Adipose tissue (tissue), 3 donors: ENCODE data around the gene CIROP. TPM values are rescaled to one million over a fixed set of nuclear protein-coding genes. Genes with fewer than 3 reads are reported as not detected.

Source experiments
- H3K27ac ChIP-seq: one replicate; pipeline ENCODE4 v1.5.1; 2013; ENCODE audit warnings: low read depth, low read length
- WGBS, 3 donors: extraction: QIAGEN DNeasy Blood & Tissue Kit; methylation state at CpG; one replicate each; pipeline ENCODE4 v1.1.7; 2013; 5-methylcytosine and 5-hydroxymethylcytosine counted together
- polyA plus RNA-seq, 3 donors: library from polyadenylated mRNA; stranded (reverse); fragments of 200-250 nt; gene quantifications; one replicate each; pipeline ENCODE4 v1.2.3, GENCODE V29; 2013
- donor health status: healthy with polysubstance abuse.
- donor health status: Bipolar disorder and iron deficiency.
- donor health status: healthy.

CIROP gene
- polyA plus RNA-seq, 3 donors: 0.03 to 0.56 TPM; not detected in 1

DNA sequence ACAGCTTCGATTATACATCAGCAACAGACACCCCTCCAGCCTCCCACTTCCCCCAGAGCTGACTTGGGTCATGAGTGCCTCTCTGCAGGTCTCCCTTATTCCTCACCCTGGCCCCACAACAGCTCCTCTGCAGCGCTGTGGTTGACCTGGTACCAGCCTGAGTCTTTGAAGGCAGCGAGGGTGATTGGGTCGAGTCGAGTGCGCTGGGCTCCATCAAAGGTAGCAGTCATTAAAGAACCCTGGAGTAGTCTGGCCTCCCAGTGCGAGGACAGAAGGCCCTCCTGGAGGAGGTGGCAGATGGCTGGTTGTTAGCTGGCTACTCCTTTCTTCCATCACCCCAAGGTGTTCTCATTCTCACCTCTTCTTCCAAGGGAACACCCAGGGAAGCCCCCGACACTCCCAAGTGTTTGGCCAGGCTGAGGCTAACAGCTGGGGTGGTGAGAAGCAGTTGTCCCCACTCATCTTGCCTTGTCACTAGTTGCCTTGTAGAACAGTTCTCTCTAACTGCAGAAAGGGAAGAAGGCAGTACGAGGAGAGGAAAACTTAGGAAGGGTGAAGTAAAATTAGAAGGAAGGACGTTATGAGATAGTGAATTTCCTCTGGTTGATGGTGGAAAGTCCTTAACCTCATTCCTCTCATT, 2.7 kb downstream of the CIROP start:
- 64 to 83% (median 66%) methylated on average over 10 of the region's 10 CpGs for WGBS, 3 donors
- H3K27ac ChIP-seq: no peak overlapping the region

DNA sequence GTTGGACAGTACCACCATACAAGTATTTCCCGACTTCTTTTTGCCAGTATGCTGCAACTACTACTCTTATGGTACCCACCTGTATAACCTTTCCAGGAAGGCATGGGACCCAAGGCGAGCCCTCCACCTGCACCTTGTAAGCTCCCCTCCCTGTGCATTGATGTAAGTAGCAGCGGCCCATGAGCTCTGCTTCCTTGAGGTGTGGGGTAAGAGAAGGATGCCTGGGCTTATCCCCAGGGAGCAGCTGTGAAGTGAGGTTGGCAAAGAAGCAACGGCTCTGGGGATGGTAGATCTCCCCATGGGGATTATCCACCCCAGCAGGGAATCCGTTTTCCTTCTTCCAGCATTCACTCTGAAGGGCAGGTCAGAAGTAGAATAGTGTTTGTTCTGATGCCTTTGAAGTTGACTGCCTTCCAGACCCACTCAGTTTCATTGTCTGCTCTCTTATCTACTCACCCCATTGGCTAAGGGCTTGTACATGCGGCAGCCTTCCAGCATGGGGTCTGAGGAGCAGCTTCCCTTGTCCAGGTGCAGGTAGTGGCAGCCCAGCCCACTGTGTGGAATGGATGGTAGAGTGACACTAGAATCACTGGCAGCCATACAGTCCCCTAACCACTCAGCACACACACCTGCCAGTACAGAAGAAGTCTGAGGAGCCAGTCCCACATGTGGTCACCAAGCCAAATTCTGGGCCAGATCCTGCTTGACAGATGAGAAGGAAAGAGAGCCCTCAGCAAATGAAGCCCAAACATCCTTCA, 3.4 kb downstream of the CIROP start:
- 84 to 86% (median 85%) methylated on average over 6 of the region's 6 CpGs for whole genome bisulfite sequencing, 3 donors
- H3K27ac ChIP-seq: no peak overlapping the region

DNA sequence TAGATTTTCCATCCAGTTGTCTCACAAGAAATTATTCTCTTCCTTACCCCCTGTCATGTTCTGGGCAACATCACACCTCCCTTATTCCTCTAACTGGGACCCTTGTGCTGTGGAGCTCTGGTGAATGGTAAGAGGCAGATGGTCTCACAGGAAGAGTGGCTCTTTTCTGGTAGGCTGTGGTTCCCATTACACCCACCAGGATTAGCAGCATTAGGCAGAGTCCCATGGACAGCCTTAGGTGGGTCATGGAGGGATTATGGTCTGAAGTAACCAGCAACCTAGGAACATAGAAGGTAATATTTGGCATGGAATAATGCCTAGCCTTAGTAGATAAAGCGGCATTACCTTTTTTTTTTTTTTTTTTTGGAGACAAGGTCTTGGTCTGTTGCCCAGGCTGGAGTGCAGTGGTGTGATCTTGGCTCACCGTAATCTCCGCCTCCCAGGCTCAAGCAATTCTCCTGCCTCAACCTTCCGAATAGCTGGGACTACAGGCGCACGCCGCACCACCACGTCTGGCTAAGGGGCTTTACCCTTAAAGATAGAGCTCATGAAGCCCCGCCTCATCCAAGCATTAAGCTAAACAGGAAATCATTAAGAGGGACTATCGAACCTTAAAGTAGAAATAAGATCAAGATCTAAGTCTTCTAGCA, 5.5 kb downstream of the CIROP start:
- H3K27ac ChIP-seq: no peak overlapping the region
- WGBS, 3 donors: 58 to 86% (median 83%) methylated on average over 10 of the region's 10 CpGs

DNA sequence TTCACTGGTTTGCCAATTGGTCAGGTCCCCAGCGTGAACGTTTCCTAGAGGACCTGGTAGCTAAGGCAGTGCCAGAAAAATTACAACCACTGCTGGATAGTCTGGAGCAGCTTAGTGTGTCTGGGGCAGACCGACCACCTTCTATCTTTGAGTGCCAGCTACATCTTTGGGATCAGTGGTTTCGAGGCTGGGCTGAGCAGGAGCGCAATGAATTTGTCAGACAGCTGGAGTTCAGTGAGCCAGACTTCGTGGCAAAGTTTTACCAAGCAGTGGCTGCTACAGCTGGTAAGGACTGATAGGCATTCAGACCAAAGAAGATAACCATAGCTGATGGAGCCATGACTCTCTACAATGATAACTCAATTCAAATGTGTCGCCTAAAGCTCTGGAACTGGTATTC, 7.0 kb downstream of the CIROP start:
- 75 to 83% (median 79%) methylated on average over 7 of the region's 7 CpGs for WGBS, 3 donors
- H3K27ac ChIP-seq: no peak overlapping the region

DNA sequence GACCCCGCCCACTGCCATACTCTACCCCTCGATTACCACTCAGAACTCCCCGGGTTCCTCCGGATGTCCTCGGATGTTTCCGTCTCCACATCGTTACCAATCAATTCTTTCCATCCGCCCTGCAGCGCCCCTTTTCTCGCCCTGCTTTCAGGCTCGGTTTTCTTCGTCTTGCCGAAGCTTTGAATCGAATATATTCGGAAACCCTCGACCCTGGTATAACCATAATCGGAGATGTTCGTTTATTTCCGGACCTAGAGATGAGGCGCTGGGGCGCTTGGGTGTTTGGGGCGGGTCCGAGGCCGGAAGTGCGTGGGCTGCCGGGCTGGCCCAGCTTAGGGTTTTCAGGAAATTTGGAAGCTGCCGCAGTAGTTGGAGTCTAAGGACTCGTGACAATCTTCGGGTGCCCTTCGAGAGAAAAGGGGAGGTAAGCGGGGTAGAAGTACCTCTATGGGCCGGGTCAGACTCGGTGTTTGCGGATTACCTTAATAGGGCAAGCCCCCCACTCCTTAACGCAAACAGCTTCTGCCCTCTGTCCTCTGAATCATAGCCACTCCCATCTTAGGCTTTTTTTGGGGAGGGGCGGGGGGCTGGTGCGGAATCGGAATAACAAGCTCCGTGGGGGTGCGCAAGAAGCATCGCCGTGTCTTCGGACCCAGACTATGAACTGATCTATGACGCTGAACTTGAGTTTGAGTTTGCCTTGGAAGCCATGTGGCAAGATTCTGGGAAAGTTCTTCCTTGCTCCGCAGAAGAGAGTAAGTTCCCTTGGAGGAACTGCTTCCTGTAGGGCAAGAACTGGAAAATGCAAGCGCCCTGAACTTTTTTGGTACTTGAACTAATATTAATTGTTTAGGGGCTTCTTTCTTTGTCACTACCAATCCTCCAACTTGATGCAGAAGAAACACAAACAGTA, 9.3 kb downstream of the CIROP start, which contains the start of gene C14orf119:
TSS of gene C14orf119 (plus strand) at position 310 of the 913 bp plus-strand sequence. CDS start 2,154 bp downstream, outside the sequence.
- WGBS, 3 donors: 0 to 1% (median 0%) methylated on average over 46 of the region's 46 CpGs
- H3K27ac ChIP-seq: peak within 1 kb of the TSS; percentile 76

DNA sequence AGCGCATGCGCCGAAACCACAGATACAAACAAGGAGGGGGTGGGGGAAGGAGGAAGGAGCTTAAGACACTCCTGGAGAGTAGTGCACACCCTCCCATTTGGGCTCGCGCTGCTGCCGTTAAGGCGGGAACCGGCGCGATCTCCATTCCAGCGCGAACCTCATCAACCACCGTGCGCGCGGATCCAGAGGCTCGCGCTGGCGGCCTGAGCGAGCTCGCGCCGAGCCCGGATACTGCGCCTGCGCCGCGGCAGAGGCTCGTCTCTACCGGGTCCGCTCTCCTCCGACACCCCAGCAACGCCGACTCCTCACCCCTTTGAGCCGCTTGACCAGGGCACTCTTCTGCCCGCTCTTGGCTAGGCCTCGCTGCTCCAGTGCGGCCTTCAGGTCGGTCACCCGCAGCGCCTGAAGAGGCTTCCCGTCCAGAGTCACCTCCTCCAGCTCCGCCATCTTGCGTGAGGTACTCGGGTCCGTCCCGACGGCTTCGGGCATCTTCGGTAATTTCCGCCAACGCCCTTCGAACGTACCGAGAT, 10.1 kb downstream of the CIROP start, which contains the start of gene ACIN1:
TSS of gene ACIN1 (minus strand) at position 471 of the 530 bp plus-strand sequence. CDS start at position 447, 24 bp downstream.
- 0% methylated on average over 47 to 55 of the region's 55 CpGs for WGBS, 3 donors
- H3K27ac ChIP-seq: peak within 1 kb of the TSS; percentile 76

DNA sequence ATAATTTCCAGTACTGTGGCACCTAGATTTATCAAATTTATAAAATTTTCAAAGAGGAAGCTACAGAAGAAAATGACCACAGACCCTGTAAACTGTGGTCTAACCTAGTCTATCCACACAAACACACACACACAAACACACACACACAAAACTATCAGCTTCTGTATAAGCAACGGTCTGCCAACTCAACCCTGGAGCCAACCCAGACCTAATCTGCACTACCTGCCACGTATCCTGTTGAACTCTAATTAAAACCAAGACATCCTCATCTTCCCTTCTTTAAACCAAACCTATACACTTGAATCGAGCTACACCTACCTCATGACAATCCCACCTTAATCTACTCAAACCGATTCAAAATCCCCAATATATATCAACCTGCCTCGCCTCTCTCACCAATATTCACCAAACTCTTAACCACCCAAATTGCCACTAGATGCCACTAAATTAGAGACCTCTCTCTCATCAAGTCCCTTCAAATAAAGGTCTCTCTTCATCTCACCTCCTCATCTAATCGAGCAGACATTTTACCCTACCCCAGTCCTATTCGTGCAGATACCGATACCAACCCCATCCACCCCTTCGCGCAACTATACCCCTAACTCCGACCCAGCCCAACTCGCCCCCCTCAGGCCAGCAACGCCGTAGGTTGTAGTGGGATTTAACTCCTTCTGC, 10.7 kb downstream of the CIROP start:
- peak overlapping the region; percentile 76 for H3K27ac ChIP-seq
- whole genome bisulfite sequencing, 3 donors: 0 to 2% (median 1%) methylated on average over 14 of the region's 14 CpGs

DNA sequence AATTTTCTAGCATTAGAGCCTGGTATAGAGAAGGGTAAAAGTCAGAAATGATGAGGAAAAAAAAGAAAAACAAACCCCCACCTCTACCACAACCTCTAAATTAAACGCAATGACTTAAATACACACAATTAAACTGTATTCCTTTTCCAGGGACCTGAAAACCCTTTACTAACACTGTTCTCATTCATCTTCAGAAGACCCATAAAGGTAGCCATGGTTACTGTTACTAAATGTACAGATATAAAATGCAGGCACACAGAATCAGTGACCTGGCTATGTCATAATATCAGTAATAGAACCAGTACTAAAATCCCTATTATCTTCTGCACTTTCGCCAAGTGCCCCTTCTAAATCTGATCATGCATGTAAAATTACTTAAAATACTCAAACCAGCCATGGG, 11.3 kb downstream of the CIROP start:
- H3K27ac ChIP-seq: no peak overlapping the region
- 62 to 86% (median 82%) methylated on average over 2 of the region's 2 CpGs for WGBS, 3 donors

DNA sequence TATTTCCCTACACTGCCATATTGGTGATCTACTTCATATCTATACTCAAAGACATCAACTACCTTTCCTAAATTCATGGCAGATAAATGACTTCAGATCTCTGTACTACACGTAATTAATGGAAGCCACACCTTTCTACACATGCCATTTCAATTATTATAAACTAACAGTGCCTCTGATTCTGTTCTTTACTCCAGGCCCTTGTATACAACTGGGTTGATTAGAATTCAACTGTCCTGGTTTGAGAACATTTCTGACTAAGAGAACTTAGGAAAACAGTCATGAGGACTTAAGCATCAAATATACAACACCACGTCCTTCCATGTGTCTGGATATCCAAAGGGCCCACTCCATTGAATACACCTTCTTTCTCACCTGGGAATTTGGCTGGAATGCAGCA, 11.7 kb downstream of the CIROP start:
- H3K27ac ChIP-seq: no peak overlapping the region
- WGBS, 3 donors: 72 to 75% (median 74%) methylated on average over 2 of the region's 2 CpGs

DNA sequence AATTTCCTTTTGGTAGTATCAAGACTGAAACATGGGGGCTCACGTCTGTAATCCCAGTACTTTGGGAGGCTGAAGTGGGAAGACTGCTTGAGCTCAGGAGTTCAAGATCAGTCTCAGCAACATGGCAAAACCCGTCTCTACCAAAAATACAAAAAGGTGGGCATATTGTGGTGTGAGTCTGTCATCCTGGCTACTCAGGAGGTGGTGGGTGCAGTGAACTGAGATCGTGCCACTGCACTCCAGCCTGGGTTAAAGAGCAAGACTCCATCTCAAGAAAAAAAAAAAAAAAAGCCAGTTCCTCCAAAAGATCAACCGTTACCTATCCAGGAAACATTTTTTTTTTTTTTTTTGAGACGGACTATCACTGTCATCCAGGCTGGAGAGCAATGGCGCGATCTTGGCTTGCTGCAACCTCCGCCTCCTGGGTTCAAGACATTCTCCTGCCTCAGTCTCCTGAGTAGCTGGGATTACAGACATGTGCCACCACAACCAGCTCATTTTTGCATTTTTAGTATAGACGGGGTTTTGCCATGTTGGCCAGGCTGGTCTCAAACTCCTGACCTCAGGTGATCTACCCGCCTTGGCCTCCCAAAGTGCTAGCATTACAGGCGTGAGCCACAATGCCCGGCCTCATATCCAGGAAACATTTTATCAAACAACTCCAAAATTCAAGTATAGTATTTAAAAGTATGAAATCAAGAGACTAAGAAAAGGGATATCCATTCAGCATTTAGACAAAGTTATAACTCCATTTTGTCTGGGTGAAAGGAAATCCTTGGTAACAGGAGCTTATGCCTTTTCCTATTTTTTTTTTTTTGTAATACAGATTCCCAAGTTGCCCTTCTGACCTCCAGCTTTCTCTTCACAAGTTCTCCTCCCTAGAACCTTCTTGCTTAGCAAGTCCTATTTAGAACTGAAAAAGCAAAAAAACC, 13.2 kb downstream of the CIROP start:
- WGBS, 3 donors: 80 to 84% (median 84%) methylated on average over 11 to 12 of the region's 12 CpGs

DNA sequence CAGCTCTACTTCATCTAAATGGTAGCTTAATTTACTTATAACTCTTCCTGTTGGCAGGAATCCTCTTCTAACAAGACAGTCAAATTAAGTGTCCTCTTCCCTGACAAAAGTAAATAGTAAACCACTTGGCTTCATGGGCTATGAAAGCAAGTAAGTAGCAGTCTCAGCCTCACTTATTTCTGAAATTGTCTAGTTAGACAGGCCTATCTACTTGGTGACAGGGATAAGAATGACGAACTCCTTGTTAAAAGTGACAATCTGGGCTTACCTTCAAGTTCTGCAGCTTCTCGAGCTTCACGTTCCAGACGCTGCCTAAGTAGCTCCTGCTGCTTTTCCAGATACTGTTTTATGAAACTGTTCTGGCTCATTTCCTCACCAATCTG, 14.5 kb downstream of the CIROP start:
- no peak overlapping the region for H3K27ac ChIP-seq
- 85 to 87% (median 85%) methylated on average over 4 of the region's 4 CpGs for WGBS, 3 donors

More for the DNA sequence above, 13.2 kb downstream of the CIROP start:
- no peak overlapping the region for H3K27ac ChIP-seq

DNA sequence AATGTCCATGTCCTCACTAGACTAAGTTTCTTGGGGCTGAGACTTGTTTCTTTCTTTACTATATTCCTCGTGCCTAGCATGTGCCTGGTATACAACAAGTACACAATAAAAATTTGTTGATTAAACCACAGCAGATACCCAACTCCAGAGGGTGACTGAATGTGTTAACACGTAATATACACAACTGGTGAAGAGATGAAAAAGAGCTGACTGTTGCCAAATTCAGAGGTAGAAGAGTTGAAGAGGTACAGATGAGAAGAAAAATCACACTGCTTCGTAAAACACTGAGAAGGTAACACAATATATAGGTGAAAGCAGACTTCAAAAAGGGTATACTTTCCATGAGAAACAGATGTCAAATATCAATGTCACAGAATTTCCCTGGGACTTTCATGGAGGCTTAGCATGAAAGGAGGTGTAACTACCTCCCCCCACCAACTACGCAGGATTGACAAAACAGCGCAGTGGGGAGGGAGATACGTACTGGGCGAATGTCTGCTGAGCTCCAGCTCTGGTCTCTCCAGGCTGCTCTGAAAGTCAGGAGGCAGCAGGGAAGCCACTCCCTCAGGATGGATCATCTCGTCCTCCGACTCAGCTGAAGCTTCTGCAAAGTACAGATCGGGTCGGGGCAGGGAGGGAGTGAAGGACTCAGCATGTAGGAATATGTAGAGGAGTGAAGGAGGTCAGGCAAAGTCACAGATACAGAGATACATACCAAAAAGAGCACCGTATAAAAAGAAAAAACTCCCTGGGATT, 15.1 kb downstream of the CIROP start:
- WGBS, 3 donors: 89 to 94% (median 89%) methylated on average over 12 of the region's 12 CpGs
- H3K27ac ChIP-seq: no peak overlapping the region

DNA sequence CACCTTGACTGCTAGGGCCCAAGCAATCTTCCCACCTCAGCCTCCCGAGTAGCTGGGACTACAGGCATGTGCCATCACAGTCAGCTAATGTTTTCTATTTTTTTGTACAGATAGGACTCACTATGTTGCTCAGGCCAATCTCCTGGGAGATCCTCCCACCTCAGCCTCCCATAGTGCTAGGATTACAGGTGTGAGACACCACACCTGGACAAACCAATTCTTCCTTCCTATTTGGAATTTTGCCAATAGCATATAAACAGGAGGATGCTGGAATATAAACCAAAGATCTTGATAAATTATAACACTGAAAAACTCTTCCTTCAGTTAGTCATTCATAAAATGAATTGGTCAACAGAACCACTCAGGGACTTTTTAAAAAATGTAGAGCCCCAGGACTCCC, 18.2 kb downstream of the CIROP start:
- no peak overlapping the region for H3K27ac ChIP-seq
- 87 to 94% (median 89%) methylated on average over 1 of the region's 1 CpG for WGBS, 3 donors

DNA sequence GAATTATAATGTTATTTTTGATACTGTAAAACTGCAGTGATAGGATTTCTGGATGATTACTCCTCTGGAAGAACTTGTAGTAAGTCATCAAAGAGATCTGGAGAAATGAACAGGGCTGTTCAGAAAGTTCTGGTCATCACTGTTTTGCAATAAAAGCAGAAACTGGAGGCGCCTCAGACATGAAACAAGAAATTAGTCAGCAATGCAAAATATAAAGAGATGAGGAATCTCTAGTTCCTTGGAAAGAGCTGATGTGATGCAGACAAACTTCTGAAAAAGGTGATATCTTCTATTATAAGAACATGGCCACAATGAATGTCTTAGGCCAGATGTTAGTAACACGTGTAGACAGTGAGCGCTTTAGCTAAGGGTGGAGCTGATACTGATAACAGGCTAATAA, 19.3 kb downstream of the CIROP start:
- no peak overlapping the region for H3K27ac ChIP-seq
- 68 to 81% (median 80%) methylated on average over 3 of the region's 3 CpGs for WGBS, 3 donors

DNA sequence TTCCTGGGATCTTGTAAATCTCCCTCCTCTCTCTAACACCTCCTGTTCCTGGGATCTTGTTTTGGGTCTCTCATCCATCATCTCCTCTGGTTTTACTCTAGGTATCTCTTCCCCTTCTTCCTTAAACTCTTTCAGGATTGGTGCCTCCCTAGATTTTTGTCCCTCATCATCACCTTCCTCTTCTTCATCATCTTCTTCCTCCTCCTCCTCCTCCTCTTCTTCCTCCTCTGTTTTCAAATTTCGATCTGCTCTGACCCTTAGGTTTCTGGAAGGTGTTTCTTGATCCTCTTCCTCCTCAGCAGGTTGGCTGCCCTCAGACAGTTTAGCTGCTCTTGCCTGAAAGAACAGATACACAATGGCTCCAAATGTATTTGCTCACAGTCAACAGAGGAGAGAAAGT, 24.3 kb downstream of the CIROP start:
- 74 to 89% (median 83%) methylated on average over 1 of the region's 1 CpG for WGBS, 3 donors
- H3K27ac ChIP-seq: no peak overlapping the region

DNA sequence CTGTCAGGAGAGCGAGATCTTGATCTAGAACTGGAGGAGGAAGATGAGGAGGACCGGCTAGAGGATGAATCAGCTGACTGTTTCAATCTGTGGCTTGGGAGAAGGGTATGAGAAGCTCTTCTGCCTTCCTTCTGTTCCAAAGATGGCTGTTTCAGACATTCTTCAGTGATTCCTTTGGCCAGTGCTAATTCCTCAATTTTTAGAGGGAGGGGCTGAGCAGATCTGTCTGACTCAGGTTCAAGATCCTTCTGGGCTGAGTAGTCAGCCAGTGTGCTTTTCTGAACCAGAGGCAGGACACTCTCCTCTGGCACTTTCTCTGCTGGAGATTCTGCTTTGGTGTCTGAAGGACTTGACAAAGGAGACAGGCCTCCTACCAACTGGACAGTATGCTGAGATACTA, 25.1 kb downstream of the CIROP start:
- H3K27ac ChIP-seq: no peak overlapping the region
- 82 to 88% (median 83%) methylated on average over 2 of the region's 2 CpGs for WGBS, 3 donors
